ENCODE data around the gene HELT. TPM values are rescaled to one million over a fixed set of nuclear protein-coding genes. Genes with fewer than 3 reads are reported as not detected.
"Not testable (repeated sequence)": the region's sequence is repeated elsewhere in the genome, so short reads cannot be mapped to it uniquely, and the experiment has no call there.

HELT gene
- total RNA-seq, 1 experiment from 2014 or later = not detected

DNA sequence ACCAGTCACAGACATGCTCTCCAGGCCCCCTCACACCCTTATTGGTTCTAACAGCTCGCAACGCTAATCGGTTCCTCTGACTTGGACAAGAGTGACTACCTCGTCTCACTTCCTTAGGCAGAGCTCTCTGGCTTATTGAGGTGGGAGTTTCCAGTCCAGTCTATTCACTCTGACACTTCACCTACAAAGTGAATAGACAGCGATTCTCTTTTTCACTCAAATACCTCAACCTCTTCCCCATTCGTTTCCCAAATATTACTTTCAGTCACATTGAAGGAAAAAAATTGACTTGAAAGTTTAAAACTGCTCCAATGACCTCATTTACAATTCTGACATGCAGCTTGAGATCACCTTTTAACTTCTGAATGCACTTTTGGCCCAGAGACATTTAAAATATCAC, 17.7 kb downstream of the HELT start:
- no peak for DNase-seq (ENCODE audit: low spot score)

- DNase-seq (ENCODE audit: low spot score) = no peak
These were observed 18.6 kb downstream of the HELT start for GRCh38 chr4:185036842-185037241.

DNA sequence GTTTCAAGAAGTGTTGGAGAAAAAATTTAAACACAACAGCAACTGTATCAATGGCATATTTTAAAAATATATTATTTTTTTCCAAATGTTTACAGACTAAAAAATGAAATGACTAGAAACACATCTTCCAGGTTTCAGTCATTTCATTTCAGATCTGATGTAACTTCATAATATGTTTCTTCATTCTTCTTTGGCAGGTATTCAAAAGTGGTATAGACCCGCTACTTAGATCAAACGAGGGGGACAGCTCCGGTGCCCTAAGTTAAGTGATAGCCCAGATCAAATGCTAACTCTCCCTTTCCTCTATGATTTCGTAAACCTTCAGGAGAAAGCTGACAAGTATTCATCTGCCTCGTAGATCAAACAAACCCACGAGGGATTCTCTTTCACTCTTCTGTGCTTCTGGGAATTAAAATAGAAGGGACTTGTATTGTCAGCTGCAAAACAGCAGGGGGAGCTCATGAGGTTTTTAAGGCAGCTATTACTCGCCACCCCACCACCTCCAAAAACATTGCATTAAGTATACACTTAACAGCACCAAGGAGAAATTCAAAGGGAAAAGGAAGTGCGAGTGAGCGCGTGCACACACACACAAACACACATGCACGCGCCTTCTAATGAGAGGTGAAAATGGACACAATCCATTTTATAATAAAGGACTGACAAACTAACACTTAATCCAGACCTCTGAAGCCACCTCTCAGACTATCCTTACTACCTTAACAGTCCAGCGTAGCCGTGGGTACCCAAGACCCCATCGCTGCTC, 21.4 kb downstream of the HELT start:
- DNase-seq (ENCODE audit: low spot score) = peak; percentile 45

- DNase-seq (ENCODE audit: low spot score) = no peak
These were observed 22.2 kb downstream of the HELT start for GRCh38 chr4:185040523-185040922.

GRCh38 chr4:185050286-185050685, 32.0 kb downstream of the HELT start:
- DNase-seq (ENCODE audit: low spot score) = not testable (repeated sequence)

GRCh38 chr4:185051283-185051682, 33.0 kb downstream of the HELT start:
- DNase-seq (ENCODE audit: low spot score) = not testable (repeated sequence)

- no peak for DNase-seq (ENCODE audit: low spot score)
These were observed 35.5 kb downstream of the HELT start for GRCh38 chr4:185053746-185054145.

DNA sequence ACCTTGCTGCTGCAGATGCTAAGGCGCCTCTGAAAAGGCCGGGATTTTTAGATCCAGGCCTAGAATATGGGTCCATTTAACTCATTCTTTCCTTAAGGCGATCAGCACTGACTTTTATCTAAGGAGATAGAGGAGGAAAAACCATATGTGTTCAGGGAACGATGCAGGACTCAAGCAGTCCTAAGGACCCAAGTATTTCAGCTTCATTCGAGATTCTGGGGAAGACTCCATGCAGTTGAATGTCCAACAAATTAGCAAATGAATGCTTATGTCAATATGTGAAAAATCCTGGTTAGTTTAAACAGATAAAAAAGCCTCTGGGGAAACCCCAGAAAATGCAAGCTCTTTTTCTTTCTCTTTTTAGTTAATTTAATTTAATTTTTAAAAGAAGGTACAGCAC, 36.0 kb downstream of the HELT start:
- DNase-seq (ENCODE audit: low spot score) = no peak

DNA sequence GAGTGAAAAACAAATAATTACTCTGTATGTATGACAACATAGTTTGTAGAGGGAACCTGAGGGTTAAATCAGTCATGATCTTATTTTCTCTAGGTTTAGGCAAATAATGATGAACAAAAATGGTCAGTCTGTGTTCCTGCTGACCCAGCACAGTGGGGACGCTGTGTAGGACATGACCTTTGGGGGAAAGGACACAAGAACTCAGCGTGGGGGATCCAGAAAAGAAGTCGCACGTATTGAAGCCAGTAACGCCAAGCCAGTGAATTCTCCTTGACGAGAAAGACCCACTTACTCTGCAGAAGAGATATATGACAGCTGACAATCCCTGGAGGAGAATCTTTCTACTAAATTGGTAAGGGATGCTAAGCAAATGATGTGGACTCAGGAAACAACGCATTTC, 36.6 kb downstream of the HELT start:
- DNase-seq (ENCODE audit: low spot score) = no peak

- DNase-seq (ENCODE audit: low spot score) = no peak
These were observed 43.3 kb downstream of the HELT start for GRCh38 chr4:185061610-185062009.

GRCh38 chr4:185062606-185063005, 44.3 kb downstream of the HELT start:
- DNase-seq (ENCODE audit: low spot score) = no peak

- no peak for DNase-seq (ENCODE audit: low spot score)
These were observed 47.9 kb downstream of the HELT start for GRCh38 chr4:185066179-185066578.

GRCh38 chr4:185068837-185069236, 50.5 kb downstream of the HELT start:
- DNase-seq (ENCODE audit: low spot score) = no peak

Other genes with a start within 250 kb of the HELT start
- 29.9 and 36.6 TPM in 2 replicates for gene ACSL1, start 192.5 kb upstream of the HELT start, total RNA-seq (2014; rRNA removed; shearing (Covaris generic))
- gene SLC25A4, start 124.8 kb downstream of the HELT start, total RNA-seq (2014; rRNA removed; shearing (Covaris generic)) = 11.6 and 12.8 TPM in 2 replicates
- 7.1 and 8.0 TPM in 2 replicates for gene CFAP97, start 185.5 kb downstream of the HELT start, total RNA-seq (2014; rRNA removed; shearing (Covaris generic))
- gene SNX25, start 191.1 kb downstream of the HELT start, total RNA-seq (2014; rRNA removed; shearing (Covaris generic)) = 3.3 and 4.8 TPM in 2 replicates